Stimulated activated naive CD8-positive, alpha-beta T cell treated with anti-CD3 and anti-CD28 coated beads, Interleukin-15, Interleukin-2, amounts not matched to agents 100 U/mL and 50 U/mL, for 24 hours (primary cell): ENCODE data around the gene SYTL1.

Source experiments
- ATAC-seq: fragments of 150-1000 bp; cut with Tn5 transposase; one replicate; pipeline ENCODE4 v1.10.0; 2021
- DNase-seq: peaks from one replicate; pipeline ENCODE4 v3.0.0; 2021

SYTL1 gene

GRCh38 chr1:27348861-27349783 lies 7.3 kb downstream of the SYTL1 start:
- DNase-seq (no peak), ATAC-seq (peak; percentile 47)

DNA sequence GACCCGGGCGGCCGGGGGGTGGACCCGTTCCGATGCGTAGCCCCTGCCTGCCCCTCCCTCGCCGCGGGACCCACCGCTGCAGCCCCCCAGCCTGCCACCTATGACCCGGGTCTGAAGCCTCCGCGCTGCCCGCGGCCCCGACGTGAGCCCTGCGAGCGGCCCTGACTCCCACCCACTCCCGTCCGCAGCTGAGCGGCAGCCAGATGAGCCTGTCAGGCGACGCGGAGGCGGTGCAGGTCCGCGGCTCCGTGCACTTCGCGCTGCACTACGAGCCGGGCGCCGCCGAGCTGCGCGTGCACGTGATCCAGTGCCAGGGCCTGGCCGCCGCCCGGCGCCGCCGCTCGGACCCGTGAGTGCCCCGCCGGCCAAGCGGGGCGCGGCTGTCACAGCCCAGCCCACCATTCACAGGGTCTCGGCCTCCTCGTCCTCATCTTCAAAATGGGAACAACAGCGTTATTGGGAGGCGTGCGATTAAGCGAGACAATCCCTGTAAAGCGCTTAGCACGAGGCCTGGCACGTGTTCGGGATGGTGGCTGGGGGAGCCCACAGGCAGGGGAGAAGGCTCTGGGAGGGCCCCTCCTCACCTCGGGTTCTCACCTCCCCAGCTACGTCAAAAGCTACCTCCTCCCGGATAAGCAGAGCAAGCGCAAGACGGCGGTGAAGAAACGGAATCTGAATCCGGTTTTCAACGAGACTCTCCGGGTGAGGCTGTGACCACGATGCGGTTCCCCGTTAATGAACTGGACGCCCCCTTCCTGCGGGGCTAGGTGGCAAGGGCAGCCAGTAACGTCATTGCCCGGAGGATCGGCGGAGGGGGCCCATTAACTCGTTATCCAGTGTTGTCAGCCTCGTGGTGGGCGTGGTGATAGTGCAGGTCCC lies 8.2 kb downstream of the SYTL1 start:
- ATAC-seq = peak; percentile 6
- no peak for DNase-seq

DNA sequence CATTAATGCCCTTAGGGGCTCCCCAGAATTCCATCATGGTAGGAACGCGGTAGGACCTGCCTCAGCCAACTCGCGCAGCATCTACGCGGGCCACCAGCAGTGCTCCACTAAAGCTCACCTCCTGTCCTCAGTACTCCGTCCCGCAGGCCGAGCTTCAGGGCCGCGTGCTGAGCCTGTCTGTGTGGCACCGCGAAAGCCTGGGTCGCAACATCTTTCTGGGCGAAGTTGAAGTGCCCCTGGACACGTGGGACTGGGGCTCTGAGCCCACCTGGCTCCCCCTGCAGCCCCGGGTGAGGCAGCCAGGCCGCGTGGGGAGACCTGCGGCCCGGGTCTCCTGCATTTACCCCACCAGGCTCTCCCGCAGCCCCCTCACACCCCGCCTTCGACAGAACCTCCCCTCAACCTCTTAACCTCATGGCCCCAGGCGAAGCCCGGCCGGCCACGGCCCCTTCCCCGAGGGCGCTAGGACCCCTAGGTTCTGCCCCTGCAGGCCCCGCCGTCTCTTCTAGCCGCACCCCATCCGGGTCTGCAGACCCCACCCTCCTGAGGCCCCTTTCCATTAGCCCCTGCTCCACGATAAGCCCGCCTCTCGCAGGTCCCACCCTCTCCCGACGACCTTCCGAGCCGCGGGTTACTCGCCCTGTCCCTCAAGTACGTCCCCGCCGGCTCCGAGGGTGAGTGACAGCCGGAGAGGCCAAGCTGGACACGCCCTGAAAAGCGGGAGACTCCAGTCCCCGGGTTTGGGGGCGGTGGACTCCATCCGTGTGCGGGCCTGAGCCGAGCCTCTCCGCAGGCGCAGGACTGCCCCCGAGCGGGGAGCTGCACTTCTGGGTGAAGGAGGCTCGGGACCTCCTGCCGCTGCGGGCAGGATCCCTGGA lies 9.1 kb downstream of the SYTL1 start:
- DNase-seq = no peak
- no peak for ATAC-seq

DNA sequence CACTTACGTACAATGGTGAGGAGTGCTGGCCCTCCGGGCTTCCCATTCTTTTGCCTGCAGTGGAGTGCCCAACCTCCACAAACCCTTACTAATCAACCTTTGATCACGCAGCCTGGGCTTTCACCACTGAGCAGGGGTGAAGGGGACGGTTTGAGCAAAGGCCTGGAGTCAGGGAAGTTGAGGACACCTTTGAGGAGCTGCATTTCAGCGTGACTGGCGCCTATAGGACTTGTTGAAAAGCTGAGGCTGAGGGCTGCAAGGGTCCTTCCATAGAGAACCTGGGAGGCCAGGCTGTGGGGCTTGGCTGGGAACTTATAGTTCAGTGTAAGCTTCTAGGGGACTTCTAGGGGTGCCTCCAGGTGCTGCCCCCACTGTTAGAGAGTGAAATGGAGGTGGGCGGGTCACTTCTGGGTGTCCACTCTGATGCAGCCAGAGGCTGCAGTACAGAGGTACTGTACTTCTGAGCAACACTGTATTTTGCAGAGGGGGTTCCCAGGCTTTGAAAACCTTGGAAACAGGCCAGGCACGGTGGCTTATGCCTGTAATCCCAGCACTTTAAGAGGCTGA lies 9.8 kb downstream of the SYTL1 start:
- no peak for DNase-seq

DNA sequence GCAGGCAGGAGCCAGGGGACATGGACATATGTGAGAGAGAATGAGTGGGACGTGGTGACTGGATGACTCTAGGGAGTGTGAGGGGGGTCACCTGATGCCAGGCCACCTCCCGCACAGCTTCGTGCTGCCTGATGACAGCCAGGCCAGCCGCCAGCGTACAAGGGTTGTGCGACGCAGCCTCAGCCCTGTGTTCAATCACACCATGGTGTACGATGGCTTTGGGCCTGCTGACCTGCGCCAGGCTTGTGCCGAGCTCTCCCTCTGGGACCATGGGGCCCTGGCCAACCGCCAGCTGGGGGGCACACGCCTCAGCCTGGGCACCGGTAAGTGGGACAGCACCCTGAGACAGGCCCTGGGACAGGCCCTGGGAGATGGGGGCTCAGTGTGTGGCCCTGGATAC lies 11.3 kb downstream of the SYTL1 start:
- DNase-seq (no peak), ATAC-seq (no peak)

More for the DNA sequence above, 9.8 kb downstream of the SYTL1 start:
- ATAC-seq = no peak

GRCh38 chr1:27353629-27354028 lies 11.8 kb downstream of the SYTL1 start:
- DNase-seq (no peak), ATAC-seq (no peak)

GRCh38 chr1:27355683-27356082 lies 13.9 kb downstream of the SYTL1 start:
- no peak for DNase-seq
- no peak for ATAC-seq

GRCh38 chr1:27356277-27356618 lies 14.4 kb downstream of the SYTL1 start:
- ATAC-seq (no peak), DNase-seq (no peak)

DNA sequence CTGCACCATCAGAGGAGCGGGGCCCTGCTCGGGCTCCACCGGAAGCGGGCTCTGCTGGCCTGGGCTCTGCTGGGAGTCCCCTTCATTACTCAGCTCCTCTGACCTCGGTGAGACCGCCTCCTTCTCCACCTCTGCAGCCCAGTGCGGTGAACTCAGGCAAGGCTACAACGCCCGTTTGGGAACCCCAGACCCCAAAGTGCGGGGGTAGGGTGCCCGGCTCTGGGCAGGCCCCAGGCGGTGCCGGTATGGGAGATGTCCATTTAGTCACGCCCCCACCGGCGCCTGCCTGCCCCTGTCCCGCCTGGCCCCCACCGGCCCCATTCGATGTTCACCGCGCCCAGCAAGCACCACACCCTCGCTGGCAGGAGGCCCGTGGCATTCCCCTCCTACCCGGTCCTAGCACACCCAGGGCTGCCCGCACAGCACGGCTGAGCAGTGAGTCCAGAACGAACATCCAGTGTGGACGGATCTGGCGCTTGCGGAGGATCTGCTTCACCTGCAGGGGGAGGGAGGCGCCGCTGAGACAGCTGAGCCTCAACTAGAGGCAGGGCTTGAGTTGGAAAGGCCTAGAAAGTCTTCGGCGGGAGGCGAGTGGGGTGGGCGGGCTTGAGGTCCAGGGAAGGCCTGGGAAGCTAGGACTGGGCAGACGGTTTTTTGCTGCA lies 14.9 kb downstream of the SYTL1 start:
- DNase-seq (peak; percentile 63), ATAC-seq (peak; percentile 70)

- ATAC-seq = peak; percentile 53
- peak; percentile 82 for DNase-seq
Measured at GRCh38 chr1:27357281-27358037, 15.6 kb downstream of the SYTL1 start.

DNA sequence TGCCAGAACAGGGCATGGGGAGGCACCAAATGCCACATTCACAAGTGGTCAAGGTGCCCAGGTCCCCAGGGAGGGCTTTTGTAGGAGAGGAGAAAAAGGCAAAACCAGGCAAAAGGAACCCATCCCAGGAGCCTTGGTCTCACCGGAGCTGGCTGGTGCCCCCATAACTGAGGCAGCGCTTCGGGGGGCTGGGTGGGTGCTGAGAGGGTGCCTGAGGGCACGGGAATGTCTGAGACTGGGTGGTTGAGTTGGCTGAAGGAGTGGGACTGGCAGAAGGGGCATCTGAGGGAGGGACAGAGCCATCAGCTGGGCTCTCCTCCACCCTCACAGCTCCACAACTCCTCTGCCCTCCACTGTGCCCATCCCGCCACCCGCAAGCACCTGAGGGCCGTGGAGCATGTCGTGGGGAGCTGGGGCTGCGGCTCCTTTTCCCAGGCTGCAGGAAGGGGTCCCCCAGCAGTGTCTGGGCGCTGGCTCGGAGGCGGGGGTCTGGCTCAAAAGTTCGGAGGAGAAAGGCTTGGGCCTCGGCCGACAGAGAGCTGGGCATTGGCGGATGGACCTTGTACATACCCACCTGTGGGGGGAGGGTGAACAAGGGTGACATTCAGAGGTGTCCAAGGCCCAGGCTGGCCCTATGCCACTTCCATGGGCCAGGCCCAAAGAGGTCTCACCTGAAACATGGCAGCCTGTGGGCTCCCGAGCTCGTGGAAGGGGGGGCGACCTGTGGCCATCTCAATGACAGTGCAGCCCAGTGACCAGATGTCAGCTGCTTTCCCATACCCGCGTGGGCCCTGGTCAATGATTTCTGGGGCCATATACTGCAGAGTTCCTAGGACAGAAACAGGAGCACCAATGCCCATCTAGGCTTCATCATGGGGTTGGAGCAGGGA lies 16.5 kb downstream of the SYTL1 start:
- no peak for ATAC-seq
- DNase-seq = no peak

DNA sequence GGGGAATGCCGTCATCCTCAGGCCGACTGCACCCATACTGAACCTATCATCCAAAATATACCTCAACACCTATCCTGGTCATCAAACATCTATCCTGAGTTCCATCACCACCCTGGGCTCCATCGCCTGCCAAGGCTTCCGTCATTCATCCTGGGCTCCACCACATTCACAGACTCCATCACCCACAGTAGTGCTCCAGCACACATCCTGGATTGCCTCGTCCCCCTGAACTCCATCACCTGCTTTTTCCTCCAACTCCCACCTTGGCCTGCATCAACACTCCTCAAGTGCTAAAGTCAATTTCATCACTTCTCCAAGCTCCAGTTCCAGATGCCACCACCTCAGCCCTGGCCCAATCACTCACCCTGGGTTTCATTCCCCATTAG lies 17.1 kb downstream of the SYTL1 start:
- ATAC-seq (no peak), DNase-seq (no peak)

DNA sequence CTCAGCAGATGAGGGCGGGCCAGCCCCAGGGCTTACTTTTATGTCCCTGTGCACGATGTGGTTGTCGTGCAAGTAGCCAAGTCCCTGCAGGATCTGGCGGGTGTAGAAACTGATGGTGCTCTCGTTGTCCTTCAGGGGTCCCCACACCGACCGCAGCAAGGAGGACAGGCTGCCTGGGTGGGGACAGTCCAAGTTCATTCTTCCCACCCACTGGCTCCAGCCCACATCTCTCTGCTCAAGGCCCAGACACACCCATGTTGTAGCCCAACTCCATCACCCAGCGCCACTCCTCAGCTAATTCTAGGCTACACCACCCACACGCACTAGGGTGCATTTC lies 18.0 kb downstream of the SYTL1 start:
- DNase-seq (no peak), ATAC-seq (no peak)

- ATAC-seq (no peak), DNase-seq (peak; percentile 47)
Measured at GRCh38 chr1:27360159-27361043, 18.6 kb downstream of the SYTL1 start.

DNA sequence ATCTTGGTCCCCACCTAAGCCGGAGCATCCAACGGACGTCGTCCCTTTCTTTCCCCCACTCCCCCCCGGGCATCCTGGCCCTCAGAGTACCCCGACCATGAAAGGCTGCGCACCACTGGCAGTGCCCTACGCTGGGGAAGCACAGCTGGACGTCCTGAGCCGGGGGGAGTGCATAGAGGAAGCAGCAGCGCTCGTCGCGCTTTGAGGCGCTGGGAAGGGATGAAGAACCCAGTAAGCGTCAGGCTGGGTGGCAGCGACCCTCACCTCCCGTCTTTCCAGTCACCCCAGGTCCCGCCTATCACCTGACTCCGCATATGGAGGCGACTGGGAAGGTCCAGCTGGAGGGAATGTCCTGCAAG lies 19.2 kb downstream of the SYTL1 start:
- no peak for ATAC-seq

DNA sequence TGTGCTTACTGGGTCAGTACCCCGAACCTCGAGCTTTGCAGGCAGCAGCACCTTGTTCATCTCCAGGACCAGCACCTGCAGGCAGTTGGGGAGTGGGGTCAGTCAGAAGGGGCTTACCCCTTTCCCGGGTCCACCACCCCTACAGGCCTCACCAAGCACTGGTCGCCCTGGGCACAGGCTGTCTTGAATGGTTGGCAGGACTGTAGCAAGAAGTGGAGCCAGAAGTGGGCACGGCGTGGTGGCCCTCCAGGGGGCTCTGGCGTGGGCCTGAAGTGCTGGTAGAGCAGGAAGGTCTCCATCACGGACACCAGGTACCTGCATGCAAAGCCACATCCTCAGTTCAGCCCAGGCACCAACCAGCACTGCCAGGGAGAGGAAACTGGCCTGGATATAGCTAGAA lies 19.7 kb downstream of the SYTL1 start:
- DNase-seq (no peak), ATAC-seq (no peak)

More for the DNA sequence above, 19.2 kb downstream of the SYTL1 start:
- no peak for DNase-seq

DNA sequence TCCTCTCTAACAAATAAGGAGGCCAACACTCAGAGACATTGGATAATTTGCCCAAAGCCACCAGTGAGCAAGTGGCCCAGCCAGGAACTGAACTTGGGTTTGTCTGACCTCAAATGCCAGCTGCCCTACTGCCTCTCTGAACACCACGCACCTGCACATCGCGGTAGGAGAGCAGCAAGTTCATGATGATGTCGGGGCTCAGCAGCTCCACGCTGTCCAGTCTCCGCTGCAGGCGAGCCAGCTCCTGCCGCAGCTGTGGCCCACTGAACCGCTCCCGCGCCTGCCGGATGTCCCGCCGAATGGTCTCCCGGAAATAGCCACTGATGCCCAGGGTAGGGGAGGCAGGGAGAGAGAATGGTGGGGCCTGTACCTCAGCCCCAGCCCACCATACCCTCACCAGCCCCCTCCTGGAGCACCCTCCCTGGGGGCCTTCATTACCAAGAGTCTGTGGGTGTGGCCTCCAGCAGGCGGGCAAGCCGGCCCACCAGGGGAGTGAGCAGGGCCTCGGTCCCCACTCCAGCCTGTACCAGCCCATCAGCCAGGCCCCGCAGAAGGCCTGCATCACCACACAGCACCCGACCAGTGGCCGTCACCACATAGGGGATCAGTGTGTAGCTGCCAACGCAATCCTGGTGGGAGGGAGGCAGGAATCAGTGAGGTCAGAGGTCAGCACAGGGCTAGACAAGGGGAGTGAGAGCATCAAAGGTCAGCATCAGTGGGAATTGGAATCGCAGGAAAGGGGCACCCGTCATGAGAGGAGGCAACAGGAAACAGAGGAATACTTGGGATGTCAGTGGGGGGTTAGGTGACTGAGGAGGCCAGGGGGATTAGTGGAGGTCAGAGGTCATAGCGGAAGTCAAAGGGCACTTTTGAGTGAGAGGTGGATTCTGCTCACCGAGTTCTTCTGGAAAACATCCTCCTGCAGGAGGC lies 22.2 kb downstream of the SYTL1 start:
- ATAC-seq (no peak), DNase-seq (no peak)
